Lower leg skin (tissue), 3 donors: ENCODE measurements around the gene ANKFN1.

Experiments used
- CTCF ChIP-seq, 3 donors: fragments of 450-650 bp; IDR thresholded peaks; one replicate each; pipeline ENCODE4 v1.5.1; 2016; ENCODE audit warnings: antibody characterized with exemption in 3 of 3, mild to moderate bottlenecking in 3 of 3, moderate library complexity in 2 of 3
- POLR2A ChIP-seq, 2 donors: fragments of 450-650 bp; IDR thresholded peaks; one replicate each; pipeline ENCODE4 v1.6.1; 2016 to 2017; ENCODE audit warnings: antibody characterized with exemption in 2 of 2, mild to moderate bottlenecking in 1 of 2, moderate library complexity in 1 of 2

GRCh38 chr17:56231252-56231651 is 78.0 kb downstream of the ANKFN1 start:
- TF ChIP-seq CTCF (IDR thresholded peaks at IDR 0.05) (no peak), POLR2A (IDR thresholded peaks at IDR 0.05) (no peak)
